Measurements from ENCODE around the gene B9D2.

- TF ChIP-seq PRDM1 (tag by site-specific recombination; IDR thresholded peaks at IDR 0.05): no peak
- TF ChIP-seq CTCF (tag by site-specific recombination; IDR thresholded peaks at IDR 0.05): no peak
- no peak for TF ChIP-seq ZNF624 (tag by site-specific recombination; IDR thresholded peaks at IDR 0.05)
- TF ChIP-seq ZNF155 (tag by site-specific recombination; IDR thresholded peaks at IDR 0.05): no peak
- TF ChIP-seq ZNF354C (tag by site-specific recombination; IDR thresholded peaks at IDR 0.05; ENCODE audit: borderline replicate concordance, low read depth): no peak
- TF ChIP-seq ZNF121 (tag by site-specific recombination; IDR thresholded peaks at IDR 0.05): no peak
- TF ChIP-seq REST (tag by site-specific recombination; IDR thresholded peaks at IDR 0.05): no peak
- no peak for TF ChIP-seq ZNF311 (tag by site-specific recombination; IDR thresholded peaks at IDR 0.05; ENCODE audit: borderline replicate concordance)
- TF ChIP-seq ZNF530 (tag by site-specific recombination; IDR thresholded peaks at IDR 0.05; ENCODE audit: low read depth): no peak
- no peak for TF ChIP-seq ZNF777 (tag by site-specific recombination; IDR thresholded peaks at IDR 0.05; ENCODE audit: borderline replicate concordance)
- TF ChIP-seq ZNF362 (tag by site-specific recombination; IDR thresholded peaks at IDR 0.05): no peak
- TF ChIP-seq PBX3 (CRISPR knock-in tag; IDR thresholded peaks at IDR 0.05): peak; percentile 63; the same call in 1 of the 2 replicates
- no peak for TF ChIP-seq RBAK (tag by site-specific recombination; IDR thresholded peaks at IDR 0.05)
- no peak for TF ChIP-seq YY1 (tag by site-specific recombination; IDR thresholded peaks at IDR 0.05)
Measured at GRCh38 chr19:41323430-41324125, 40.4 kb downstream of the B9D2 start.
